ENCODE results near the gene FAR2. TPM values are rescaled to one million over a fixed set of nuclear protein-coding genes. Genes with fewer than 3 reads are reported as not detected.

The FAR2 gene
- total RNA-seq, 3 donors from 2014 or later, result 8.2 to 18.2 (median 9.8) TPM

DNA sequence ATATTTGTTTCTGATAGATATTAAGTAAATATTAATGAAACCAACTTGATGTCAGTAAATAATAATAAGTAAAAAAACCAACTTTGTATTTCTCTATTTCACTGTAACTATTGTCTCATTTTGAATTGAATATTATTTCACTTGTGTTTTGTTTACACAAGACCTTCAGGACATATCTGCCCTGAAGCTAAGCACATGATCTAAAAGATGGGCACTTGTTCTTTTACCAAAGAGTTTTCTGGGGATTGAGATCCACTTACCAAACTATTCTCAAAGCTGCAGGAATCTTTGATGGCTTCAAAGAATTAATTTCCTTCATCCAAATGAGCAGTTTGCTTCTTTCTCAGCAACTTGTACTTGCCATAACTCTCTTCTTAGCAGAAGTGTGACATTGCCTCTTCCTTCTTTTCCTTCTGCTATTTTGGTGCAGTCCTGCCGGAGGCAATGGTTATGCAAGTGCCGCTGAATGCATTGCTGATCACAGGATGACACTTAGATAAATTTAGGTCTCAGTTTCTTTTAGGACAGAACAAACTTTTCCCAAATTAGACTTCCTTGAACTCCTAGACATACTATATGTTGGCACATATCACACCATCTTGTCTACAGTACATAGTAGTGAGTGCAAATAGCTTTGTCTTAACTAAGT, 9.2 kb downstream of the FAR2 start:
- Histone ChIP-seq H3K36me3 (no peaks in the 10 kb centered on the region), H3K9me3 (no peaks in the 10 kb centered on the region), H3K27me3 (no peaks in the 10 kb centered on the region), H3K4me1 (no peaks in the 10 kb centered on the region), H3K27ac (no peak overlapping the region), H3K4me3 (no peak overlapping the region)
- peak in 1 of 3 donors; percentile 36 for TF ChIP-seq POLR2AphosphoS5 (IDR thresholded peaks at IDR 0.05)
- TF ChIP-seq, protein P1, sequence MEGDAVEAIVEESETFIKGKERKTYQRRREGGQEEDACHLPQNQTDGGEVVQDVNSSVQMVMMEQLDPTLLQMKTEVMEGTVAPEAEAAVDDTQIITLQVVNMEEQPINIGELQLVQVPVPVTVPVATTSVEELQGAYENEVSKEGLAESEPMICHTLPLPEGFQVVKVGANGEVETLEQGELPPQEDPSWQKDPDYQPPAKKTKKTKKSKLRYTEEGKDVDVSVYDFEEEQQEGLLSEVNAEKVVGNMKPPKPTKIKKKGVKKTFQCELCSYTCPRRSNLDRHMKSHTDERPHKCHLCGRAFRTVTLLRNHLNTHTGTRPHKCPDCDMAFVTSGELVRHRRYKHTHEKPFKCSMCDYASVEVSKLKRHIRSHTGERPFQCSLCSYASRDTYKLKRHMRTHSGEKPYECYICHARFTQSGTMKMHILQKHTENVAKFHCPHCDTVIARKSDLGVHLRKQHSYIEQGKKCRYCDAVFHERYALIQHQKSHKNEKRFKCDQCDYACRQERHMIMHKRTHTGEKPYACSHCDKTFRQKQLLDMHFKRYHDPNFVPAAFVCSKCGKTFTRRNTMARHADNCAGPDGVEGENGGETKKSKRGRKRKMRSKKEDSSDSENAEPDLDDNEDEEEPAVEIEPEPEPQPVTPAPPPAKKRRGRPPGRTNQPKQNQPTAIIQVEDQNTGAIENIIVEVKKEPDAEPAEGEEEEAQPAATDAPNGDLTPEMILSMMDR (IDR thresholded peaks at IDR 0.05), result no peak
- TF ChIP-seq POLR2A (IDR thresholded peaks at IDR 0.05), result no peak
- no peak for DNase-seq (ENCODE audit: low spot score in 2 of 2)
- intact Hi-C loops (cut with DNase I; ENCODE audit: low total_unique reads), result loop anchor here (10.0 kb wide), 1 partner anchor 1753 kb away; no protein-coding TSS in a partner anchor

DNA sequence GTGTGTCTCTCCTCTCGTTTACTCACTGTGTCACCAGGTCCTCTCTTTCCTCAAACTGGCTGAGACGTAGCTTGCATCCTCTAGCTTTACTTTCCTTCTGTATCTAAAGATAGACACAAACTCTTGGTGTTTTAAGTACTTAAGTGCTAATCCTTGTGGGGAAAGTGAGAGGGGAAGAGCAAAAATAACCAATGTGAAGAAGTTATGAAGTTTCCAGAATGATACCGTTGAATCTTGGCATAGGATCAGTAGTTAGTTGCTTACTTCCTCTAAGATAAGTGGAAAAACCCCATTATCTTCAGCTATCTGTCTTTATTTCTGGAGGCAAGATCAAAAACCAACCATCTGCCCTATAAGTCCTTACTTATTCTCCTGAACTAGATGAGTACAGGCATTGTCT, 10.6 kb downstream of the FAR2 start:
- no peak overlapping the region for H3K4me3 ChIP-seq
- H3K27me3 ChIP-seq, result no peaks in the 10 kb centered on the region
- TF ChIP-seq, protein P1 (IDR thresholded peaks at IDR 0.05), result no peak
- TF ChIP-seq POLR2A (IDR thresholded peaks at IDR 0.05), result no peak
- TF ChIP-seq POLR2AphosphoS5 (IDR thresholded peaks at IDR 0.05), result no peak
- no peaks in the 10 kb centered on the region for H3K36me3 ChIP-seq
- H3K27ac ChIP-seq, result no peak overlapping the region
- H3K4me1 ChIP-seq, result no peaks in the 10 kb centered on the region
- H3K9me3 ChIP-seq, result no peaks in the 10 kb centered on the region
- no peak for DNase-seq (ENCODE audit: low spot score in 2 of 2)
- intact Hi-C loops (cut with DNase I; ENCODE audit: low total_unique reads), result loop anchor here (10.0 kb wide), 1 partner anchor 1755 kb away; no protein-coding TSS in a partner anchor

DNA sequence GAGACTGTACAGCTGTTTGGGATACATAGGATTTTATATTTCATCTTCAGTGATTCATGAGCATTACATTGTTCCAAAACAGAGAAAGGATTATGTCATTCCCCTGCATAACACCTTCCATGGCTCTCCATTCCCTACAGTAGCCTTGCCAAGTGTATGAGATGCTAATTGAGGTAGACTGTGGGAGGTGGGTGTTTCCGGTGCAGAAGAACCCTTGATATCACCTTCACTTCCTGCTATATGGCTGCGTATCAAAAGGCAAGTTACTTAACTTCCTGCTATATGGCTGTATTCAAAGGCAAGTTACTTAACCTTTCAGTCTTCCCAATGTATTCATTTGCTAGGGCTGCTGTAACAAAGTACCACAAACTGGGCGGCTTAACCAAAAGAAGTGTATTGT, 11.2 kb downstream of the FAR2 start:
- Histone ChIP-seq H3K9me3 (no peaks in the 10 kb centered on the region), H3K27ac (no peak overlapping the region), H3K27me3 (no peaks in the 10 kb centered on the region), H3K4me3 (no peak overlapping the region), H3K36me3 (no peaks in the 10 kb centered on the region), H3K4me1 (no peaks in the 10 kb centered on the region)
- intact Hi-C loops (cut with DNase I; ENCODE audit: low total_unique reads), result no loop called here
- TF ChIP-seq, protein P1 (IDR thresholded peaks at IDR 0.05), result no peak
- no peak for TF ChIP-seq POLR2A (IDR thresholded peaks at IDR 0.05)
- no peak for DNase-seq (ENCODE audit: low spot score in 2 of 2)

DNA sequence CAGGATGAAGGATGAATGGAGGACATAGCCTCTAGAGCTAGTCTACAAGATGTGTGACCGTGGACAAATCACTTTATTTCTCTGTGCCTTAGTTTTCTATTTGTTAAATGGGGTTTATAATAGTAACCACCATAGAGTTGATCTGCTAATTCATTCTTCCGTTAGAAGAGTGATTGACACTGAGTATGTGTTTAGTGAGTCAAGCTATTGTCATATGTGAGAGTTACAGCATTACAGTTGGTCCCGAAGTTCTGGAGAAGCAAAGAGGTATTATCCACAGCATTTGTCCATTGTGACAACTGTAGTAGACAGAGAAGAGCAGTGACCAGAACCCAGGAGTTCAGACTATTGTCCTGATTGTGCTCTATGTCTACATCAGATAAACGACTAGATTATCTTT, 14.1 kb downstream of the FAR2 start:
- intact Hi-C loops (cut with DNase I; ENCODE audit: low total_unique reads), result no loop called here
- TF ChIP-seq POLR2AphosphoS5 (IDR thresholded peaks at IDR 0.05), result no peak
- TF ChIP-seq POLR2A (IDR thresholded peaks at IDR 0.05), result no peak
- Histone ChIP-seq H3K4me3 (no peak overlapping the region), H3K9me3 (no peaks in the 10 kb centered on the region), H3K27ac (no peak overlapping the region), H3K36me3 (no peaks in the 10 kb centered on the region), H3K4me1 (no peaks in the 10 kb centered on the region), H3K27me3 (no peaks in the 10 kb centered on the region)
- no peak for DNase-seq (ENCODE audit: low spot score in 2 of 2)

DNA sequence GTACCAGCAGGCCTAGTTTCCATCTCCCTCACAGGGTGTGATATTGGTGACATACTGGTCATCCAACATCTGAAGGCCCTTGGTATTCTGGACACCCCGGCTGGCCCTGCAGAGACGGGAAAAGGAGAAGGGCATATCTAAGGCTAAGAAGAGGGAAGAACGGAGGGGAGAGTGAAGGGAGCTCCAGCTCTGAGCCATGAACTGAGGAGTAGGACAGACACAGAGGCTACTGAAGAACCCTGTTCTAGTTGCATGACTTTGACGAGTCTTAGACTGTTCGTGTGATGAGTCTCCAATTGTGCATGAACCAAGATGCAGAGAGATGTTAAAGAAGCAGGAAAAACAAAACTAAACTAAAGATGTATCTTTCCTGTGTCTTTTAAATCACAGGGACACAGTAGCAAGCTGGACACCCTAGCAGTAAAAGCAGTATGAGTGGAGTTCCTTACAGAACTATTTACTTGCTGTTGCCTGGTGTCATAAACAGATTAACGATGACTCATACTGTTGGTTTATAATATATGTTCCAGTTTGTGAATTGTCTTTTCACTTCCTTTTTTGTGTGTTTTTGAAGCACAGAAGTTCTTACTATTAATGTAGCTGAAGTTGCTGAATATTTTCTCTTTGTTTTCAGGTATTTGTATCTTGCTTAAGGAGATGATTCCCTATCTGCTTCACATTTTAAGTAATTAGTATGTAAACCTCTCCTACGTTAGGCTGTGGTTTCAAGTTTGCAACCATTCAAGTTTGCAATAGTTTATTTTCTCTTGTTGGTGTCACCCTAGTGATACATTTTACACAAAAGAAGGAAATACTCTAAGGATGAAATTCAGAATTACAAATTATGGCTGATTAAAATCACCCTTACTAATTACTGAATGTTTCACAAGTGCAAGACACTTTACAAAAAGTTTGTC, 15.7 kb downstream of the FAR2 start:
- Histone ChIP-seq H3K4me1 (no peaks in the 10 kb centered on the region), H3K4me3 (no peak overlapping the region), H3K27me3 (no peaks in the 10 kb centered on the region), H3K9me3 (no peaks in the 10 kb centered on the region), H3K27ac (peak overlapping the region; percentile 26 to 59), H3K36me3 (no peaks in the 10 kb centered on the region)
- DNase-seq (ENCODE audit: low spot score in 2 of 2), result no peak
- TF ChIP-seq, protein P1 (IDR thresholded peaks at IDR 0.05), result no peak
- TF ChIP-seq POLR2AphosphoS5 (IDR thresholded peaks at IDR 0.05) (no peak), POLR2A (IDR thresholded peaks at IDR 0.05) (no peak)
- intact Hi-C loops (cut with DNase I; ENCODE audit: low total_unique reads), result no loop called here
